NCI-H146 treated with DMSO at 0.1 percent for 48 hours (cell line): ENCODE measurements around the gene SCAMP2.

Source experiments
- DNase-seq: peaks from one replicate; lab custom pipeline; 2025; ENCODE audit not compliant: unreplicated experiment; lab: John Stamatoyannopoulos, UW

The SCAMP2 gene

DNA sequence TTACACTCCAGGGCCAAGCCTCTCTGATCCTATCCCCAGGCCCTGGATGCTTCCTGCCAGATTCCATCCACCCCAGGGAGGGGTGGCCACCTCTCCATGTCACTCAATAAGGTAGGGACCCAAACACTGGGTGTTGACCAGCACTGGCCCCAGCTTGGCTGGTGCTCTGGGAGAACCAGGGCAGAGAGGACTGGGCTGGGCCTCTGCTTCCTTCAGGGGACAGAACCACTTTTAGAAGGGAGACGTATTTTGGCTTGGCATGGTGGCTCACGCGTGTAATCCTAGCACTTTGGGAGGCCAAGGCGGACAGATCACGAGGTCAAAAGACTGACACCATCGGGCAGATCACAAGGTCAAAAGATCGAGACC lies 51.4 kb downstream of the SCAMP2 start:
- no peak for DNase-seq

DNA sequence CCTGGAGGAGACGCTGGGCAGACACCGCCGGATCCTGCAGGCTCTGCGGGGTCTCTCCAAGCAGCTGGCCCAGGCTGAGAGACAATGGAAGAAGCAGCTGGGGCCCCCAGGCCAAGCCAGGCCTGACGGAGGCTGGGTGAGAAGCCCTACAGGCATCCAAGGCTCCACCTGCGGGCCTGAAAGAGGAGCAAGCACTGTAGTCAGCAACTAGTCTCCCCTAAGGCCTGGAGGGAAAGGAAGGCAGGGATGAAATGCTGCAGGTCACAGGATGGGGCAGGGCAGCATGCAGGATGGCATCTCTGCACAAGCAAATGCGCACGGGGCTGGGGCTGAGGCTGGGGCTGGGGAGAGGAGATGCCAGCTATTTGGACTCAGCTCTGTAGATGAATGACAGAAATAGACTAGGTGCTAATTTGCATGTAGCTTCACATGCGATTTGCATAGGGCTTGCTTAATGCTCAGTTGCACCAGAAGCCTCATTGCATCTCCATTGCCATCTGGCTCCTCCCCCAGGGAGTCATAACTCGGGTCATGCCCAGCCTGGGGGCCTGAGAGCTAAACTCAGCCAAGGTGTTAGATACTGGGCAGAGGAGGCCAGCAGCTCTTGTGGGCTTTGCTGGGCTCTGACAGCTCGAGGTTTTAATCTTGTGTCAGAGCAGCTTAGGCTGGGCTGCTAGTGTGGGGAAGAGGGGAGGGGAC lies 51.9 kb downstream of the SCAMP2 start:
- peak; percentile 64 for DNase-seq

DNA sequence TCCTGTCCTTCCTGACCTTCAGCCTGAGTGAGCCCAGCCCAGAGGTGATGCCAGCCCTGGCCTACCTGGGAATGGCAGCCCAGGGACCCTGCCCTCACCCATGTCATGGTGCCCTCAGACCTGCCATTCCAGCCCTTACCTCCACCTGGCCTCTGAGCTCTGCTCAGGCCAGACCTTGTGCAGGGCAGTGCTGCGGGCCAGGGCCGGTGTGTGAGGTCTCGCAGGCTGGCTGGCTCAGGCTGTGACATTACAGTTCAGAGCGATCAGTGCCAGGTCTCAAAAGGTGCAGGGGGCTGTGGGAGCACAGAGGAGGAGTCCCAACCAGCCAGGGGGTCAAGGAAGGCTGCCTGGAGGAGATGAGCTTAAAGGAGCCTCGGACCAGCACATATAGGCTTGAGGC lies 53.1 kb downstream of the SCAMP2 start:
- DNase-seq, result no peak

DNA sequence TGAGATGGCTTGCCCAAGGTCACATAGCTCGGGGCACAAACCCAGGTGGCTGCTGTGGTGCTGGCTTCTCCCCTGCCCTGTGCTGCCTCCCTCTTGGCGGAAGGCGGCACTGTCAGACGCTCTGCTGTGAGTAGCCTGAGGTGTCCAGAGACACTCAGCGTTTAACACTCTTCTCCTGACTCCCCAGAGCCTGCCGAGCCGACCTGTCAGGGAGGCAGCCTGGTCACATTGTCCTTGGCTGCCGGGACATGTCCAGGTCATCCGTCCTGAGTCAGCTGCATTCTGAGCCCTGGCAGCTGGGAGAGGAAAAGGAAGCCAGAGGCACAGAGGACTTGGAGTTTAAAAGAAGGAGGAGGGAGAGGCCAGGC lies 55.8 kb downstream of the SCAMP2 start:
- peak; percentile 23 for DNase-seq

DNA sequence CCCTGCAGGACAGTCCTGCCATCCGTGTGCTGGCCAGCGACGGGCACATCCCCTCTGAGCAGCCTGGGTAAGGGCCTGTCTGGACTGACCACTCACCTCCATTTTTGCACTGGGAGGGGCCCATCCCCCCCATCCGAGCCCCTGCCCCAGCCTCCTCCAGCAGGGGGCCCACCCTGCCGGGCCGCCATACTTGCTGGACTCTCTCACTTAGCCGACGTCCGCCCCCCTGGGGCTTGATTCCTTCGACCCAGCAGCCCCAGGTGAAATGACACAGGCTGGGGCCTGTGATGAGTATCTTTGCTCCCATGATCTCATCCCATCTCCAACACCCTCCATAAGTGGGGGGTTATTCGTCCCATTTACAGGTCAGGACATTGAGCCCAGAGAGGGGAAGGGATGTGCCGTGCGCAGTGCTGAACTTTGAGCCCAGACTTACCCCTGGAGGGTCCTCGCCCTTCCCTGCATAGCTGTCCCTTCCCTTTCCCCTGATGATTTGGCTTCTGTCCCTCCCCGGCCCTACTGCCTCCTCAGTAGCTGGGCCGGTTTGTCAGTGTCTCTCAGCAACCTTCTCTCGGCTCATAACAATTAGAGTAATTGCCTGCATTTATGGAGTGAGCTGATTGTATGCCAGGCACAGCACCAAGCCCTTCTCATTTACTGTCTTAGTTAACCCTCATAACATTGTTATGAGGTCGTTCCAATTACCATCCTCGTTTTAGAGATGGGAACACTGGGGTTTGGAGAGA lies 56.4 kb downstream of the SCAMP2 start:
- DNase-seq, result no peak

DNA sequence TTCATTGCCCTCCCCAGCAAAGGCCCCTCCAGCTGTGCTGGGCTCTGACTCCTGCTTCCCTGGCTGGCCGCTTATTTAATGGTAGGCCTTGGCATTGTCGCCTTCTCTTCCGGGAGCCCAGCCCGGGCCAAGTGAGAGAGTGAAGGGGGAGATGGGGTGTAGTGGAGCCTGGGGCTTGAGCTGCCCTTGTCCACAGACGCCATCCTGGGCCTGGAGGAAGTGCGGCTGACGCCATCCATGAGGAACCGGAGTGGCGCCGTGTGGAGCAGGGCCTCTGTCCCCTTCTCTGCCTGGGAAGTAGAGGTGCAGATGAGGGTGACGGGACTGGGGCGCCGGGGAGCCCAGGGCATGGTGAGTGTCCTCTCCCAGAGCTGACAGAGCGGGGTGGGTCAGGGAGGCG lies 57.2 kb downstream of the SCAMP2 start:
- no peak for DNase-seq

DNA sequence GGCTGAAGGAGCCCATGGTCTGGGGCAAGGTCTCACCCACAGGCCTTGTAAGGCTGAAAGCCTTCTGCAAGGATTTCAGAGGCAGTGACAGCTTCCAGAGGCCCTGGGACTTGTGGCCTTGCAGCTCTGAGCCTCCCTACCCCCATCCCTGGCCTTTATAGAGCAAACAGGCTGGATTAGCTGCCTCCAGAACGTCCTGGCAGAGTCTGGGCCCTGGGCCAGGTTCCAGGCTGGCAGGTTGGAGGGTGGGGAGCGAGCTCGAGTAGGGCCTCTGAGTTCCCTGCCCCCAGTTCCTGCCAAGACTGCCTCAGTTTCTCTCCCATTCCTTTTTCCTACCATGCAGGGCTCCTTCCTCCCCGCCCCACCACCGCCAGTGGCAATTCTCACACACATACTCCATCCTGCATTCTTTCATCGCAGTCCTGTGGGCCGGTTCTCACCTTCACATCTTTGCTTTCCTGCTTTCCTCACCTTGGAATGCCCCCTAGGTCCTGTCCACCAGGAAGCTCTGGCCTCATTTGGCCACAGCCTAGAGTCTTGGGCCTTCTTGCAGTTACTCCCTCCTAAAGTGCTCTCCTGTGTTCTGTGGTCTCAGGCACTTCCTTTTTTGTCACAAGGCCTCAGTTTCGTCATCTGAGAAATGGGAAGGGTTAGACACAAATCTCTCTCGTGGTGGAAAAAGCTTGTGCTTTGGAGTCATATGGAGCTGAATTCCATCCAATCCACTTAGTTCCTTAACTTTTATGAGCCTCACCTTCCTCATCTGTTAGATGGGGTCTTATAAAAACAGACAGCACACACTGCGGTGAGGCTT lies 57.8 kb downstream of the SCAMP2 start:
- no peak for DNase-seq

DNA sequence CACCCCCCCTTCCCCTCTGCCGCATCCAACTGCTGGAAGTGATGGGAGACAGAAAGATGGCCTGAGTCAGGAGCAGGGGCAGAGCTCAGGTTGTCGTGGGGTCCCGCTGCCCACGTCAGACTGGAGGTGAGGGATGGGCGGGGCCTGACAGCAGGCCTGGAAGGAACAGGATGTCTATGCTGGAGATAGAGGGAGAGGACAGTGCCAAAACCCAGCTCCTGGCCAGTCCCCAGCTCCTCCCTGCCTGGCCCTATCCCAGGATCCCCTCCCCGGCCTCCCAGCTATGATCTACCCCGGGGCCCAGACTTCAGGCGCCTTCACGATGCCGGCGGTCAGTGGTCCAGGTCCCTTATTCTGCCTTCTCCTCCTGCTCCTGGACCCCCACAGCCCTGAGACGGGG lies 60.6 kb downstream of the SCAMP2 start, which contains the start of gene LMAN1L:
Gene LMAN1L, plus strand, starts transcription at position 303 of the 400 bp plus-strand sequence. Its CDS starts 20 bp downstream, at position 323.
- no peak for DNase-seq

DNA sequence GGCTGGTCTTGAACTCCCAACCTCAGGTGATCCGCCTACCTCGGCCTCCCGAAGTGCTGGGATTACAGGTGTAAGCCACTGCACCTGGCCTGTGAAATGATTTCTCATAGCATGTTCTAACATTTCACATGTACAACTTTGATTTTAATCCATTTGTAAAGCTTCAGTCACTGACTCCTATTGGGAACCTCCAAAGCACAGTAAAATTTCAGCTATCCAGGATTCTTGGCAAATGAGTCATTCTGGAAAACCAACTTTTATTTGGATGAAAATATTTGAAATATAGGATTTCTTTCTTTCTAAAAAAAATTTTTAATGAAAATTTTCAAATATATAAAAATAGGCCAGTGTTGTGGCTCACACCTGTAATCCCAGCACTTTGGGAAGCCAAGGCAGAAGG lies 63.2 kb downstream of the SCAMP2 start:
- no peak for DNase-seq

DNA sequence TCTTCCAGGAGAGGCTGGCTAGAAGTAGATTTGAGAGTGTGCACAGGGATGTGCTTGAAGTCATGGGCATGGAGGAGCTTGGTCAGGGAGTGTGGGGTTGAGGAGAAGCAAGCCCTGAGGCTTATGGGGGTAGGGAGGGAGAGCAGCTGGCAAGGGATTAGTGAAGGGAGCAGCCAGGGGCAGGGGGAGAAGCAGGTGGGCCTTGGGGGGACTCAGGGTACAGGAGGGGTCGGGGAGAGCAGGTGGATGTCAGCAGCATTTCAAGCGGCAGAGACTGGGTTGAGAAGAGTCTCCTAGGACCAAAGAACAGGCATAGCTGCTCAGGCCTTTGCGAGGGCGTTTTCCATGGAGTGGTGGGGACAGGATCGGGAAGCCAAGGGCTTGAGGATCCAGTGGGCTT lies 63.9 kb downstream of the SCAMP2 start:
- DNase-seq, result no peak

DNA sequence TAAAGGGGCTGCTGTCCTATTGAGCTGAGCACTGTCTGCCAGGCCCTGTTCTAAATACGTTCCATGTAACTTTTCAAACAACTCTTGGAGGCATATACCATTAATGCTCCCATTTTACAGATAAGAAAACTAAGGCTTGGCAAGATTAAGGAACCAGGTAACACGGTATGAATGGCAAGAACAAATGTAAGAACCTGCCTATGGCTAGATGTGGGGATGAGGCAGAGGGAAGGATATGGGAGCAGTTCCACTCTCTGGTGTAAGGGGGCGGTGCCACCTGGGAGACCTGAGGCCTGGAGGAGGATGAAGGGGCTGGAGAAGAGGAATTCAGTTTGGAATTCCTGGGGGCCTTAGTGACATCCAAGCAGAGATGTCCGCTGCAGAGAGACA lies 64.3 kb downstream of the SCAMP2 start:
- no peak for DNase-seq

DNA sequence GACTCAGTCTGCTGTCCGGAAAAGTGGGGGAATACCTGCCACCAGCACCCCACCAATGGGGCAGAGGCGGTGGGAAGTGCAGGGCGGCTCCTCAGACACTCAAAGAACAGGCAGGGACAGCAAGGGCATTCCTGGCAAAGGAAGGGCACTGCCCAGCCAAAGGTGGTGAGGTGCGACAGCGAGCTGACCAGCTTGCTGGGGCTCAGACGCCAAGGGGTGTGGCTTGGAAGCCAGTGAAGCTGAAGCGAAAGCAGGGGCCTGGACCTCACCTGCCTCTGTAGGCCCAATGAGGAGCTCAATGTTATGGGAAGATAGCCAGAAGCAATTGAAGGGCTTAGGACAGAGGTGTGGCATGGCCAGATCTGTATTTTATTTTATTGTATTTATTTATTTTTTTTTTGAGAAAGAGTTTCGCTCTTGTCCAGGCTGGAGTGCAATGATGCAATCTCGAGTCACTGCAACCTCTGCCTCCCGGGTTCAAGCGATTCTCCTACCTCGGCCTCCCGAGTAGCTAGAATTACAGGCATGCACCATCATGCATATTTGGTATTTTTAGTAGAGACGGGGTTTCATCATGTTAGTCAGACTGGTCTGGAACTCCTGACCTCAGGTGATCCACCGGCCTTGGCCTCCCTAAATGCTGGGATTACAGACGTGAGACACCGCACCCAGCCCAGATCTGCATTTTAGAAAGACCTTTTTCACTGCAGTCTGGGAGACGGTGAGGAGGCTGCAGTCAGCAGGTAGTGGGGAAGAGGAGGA lies 64.9 kb downstream of the SCAMP2 start:
- DNase-seq, result no peak

DNA sequence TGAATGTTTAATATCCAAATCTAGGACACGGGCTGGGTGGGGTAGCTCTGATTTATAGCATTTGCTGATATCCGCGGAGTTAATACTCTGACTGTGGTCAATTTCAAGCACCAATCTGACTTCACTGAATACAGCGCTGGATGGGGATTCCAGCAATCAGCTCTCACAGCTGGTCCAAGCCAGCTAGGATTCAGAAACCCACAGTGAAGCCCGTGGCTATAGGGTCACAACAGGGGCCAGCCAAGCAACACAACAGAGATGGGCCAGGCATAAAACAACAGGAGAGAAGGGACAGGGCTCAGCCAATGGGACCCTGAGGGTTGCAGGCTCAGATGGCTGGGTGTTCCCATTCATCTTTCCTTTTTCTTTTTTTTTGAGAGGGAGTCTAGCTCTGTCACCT lies 65.9 kb downstream of the SCAMP2 start:
- no peak for DNase-seq

DNA sequence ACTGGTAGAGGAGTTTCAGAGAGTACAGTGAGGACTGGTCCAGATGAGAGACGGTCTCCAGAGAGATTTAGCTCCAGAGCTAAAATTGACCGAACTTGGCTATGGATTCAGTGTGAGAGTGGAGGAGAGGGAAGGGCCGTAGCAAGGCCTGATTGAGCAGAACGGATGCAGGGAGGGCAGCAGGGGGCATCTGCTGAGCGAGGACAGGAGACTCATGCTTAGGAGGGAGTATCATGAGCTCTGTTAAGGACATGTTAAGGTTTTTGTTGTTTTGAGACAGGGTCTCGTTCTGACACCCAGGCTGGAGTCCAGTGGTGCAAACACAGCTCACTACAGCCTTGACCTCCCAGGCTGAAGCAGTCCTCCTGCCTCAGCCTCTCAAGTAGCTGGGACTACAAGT lies 68.2 kb downstream of the SCAMP2 start:
- no peak for DNase-seq

DNA sequence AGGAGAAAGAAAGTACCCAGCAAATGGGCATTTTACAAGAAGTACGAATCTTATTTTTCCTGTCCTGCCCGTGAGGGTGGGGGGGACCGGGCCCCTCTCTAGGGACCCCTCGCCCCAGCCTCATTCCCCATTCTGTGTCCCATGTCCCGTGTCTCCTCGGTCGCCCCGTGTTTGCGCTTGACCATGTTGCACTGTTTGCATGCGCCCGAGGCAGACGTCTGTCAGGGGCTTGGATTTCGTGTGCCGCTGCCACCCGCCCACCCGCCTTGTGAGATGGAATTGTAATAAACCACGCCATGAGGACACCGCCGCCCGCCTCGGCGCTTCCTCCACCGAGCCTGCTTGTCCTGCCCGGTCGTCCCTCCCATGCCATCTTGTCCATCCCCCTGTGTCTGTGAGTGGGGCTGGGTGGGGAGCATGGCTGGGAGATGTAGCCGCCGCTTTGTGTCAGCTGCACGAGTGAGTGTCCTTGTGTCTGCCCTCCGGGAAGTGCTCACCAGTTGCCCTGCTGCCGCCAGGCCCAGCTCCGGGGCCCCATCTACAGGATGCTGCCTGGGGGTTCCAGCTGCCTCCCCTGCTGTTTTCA lies 70.2 kb downstream of the SCAMP2 start:
- no peak for DNase-seq

DNA sequence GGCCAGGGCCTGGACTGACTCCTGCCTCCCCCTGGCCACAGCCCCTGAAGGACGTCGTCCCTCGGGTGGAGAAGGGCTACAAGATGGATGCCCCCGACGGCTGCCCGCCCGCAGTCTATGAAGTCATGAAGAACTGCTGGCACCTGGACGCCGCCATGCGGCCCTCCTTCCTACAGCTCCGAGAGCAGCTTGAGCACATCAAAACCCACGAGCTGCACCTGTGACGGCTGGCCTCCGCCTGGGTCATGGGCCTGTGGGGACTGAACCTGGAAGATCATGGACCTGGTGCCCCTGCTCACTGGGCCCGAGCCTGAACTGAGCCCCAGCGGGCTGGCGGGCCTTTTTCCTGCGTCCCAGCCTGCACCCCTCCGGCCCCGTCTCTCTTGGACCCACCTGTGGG lies 70.9 kb downstream of the SCAMP2 start:
- DNase-seq, result no peak

DNA sequence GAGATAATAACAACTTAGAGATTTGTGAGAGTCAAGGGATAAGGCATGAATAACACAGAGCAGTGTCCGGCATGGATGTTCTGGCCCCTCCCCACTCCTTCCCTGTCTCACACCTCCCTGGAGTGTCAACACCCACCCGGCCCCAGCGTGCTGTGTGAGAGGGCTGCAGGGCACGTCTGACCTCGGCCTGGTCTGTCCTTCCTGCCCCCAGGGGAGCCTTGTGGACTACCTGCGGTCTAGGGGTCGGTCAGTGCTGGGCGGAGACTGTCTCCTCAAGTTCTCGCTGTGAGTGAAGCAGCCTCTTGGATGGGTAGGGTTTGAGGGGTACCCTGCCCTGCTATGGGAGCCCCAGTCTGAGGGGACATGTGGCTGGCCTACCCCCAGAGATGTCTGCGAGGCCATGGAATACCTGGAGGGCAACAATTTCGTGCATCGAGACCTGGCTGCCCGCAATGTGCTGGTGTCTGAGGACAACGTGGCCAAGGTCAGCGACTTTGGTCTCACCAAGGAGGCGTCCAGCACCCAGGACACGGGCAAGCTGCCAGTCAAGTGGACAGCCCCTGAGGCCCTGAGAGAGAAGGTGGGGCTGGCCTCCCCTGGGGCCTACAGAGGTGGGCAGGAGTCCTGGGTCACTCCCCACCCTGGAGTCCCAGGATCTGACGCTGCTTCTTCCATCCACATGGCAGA lies 71.7 kb downstream of the SCAMP2 start:
- no peak for DNase-seq

DNA sequence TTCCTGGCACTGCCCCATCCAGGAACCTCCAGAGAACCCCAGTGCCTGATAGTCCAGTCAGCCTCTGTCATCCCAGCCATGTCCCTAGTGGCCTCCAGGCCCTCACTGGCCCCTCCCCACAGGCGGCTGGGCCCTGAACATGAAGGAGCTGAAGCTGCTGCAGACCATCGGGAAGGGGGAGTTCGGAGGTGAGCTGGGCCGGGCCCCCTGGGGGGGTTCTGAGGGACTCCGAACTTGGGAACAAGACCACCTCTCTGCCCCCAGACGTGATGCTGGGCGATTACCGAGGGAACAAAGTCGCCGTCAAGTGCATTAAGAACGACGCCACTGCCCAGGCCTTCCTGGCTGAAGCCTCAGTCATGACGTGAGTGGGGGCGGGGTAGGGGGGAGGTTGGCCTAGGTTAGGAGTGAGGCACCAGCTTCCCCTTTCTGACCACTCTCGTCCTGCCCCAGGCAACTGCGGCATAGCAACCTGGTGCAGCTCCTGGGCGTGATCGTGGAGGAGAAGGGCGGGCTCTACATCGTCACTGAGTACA lies 72.5 kb downstream of the SCAMP2 start:
- no peak for DNase-seq

DNA sequence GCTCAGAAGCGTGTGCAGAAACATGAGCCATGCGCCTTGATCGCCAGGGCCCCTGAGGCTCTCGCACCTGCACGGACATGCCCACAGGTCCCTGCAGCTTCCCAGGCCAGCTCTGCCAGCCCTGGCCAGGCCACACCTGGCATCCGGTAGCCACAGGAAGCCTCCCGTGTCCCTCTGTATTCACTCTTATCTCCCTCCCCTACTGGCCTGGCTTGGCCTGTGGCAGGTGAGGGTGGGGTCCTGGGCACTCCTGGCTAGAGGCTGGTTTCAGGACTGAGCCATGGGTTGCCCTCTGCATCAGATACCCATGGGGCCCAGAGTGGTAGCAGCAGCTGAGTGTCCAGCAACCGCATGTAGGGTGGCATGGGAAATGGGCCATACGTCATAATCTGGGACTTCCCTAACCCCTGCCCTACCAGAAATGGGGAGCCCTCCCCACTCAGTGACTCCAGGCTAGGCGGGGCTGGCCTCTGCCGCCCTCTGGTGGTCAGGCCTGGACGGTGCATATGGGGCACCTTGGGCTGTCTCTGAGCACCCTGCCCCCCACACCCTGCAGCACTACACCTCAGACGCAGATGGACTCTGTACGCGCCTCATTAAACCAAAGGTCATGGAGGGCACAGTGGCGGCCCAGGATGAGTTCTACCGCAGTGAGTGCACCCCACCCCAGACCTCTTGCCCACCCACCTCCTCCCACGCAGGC lies 73.2 kb downstream of the SCAMP2 start:
- DNase-seq, result peak; percentile 48
